HCT116 (cell line): ENCODE data around the gene MIB2. TPM values are rescaled to one million over a fixed set of nuclear protein-coding genes. Genes with fewer than 3 reads are reported as not detected.

Experiments
- ATAC-seq: fragments of 200-7000 bp; cut with Tn5 transposase; 2 replicates; pipeline ENCODE4 v1.9.1; 2020; ENCODE audit warnings: mild to moderate bottlenecking, moderate library complexity
- BruUV-seq: library from RNA; stranded (reverse); fragments of 400-500 nt; replicated peaks from 2 replicates; lab custom pipeline; 2021; lab: Mats Ljungman, UMichigan
- CTCF ChIA-PET: fragments of 300-600 bp; sonication (Branson Sonifier 250); formaldehyde crosslinking; loops from one replicate; lab custom pipeline; 2021; ENCODE audit warnings: antibody characterized with exemption; lab: Charles Lee
- POLR2A ChIA-PET: fragments of 300-600, 350-600 bp; sonication (Branson Sonifier 250); formaldehyde crosslinking; loops from one replicate; lab custom pipeline; 2021; ENCODE audit warnings: antibody characterized with exemption; lab: Charles Lee
- RAD21 ChIA-PET, 2 experiments: fragments of 300-600 bp; sonication (Branson Sonifier 250); formaldehyde crosslinking; loops; one replicate each; lab custom pipeline; 2023; ENCODE audit warnings: low total read pairs in 2 of 2; ENCODE audit not compliant: uncharacterized antibody in 2 of 2, unreplicated experiment in 2 of 2, low non-redundant PET in 1 of 2; lab: Charles Lee
- DNase-seq: peaks from one replicate; pipeline ENCODE4 v3.0.0-alpha.2; 2010; ENCODE audit warnings: low read depth, low spot score
- H2AFZ ChIP-seq: fragments of 200-600 bp; shearing (Covaris generic), sonication (generic); 2 replicates; pipeline ENCODE4 v1.6.1; 2017; ENCODE audit warnings: low read depth, mixed run types, mixed read lengths, antibody characterized with exemption, low read length; ENCODE audit not compliant: poor library complexity, severe bottlenecking
- H3K27ac ChIP-seq: 2 replicates; pipeline ENCODE4 v1.5.1; 2012; ENCODE audit warnings: low read depth, low read length
- H3K27me3 ChIP-seq: fragments of 200-600 bp; sonication (generic); 2 replicates; pipeline ENCODE4 v1.6.1; 2016; ENCODE audit warnings: mixed run types, low read length, mixed read lengths; ENCODE audit not compliant: insufficient read depth
- H3K36me3 ChIP-seq, 2 experiments: fragments of 200-500 bp in 1 of 2; fragments of 200-600 bp in 1 of 2; sonication (Bioruptor generic) in 1 of 2; sonication (generic) in 1 of 2; 2 replicates each; pipeline versions ENCODE4 v1.5.1 to v1.6.1; 2014 to 2016; ENCODE audit warnings: low read length in 2 of 2, inconsistent platforms in 1 of 2, mixed read lengths in 1 of 2, mixed run types in 1 of 2; ENCODE audit not compliant: insufficient read depth in 2 of 2, control insufficient read depth in 1 of 2
- H3K4me1 ChIP-seq, 2 experiments: fragments of 200-600 bp in 1 of 2; sonication (generic) in 1 of 2; 2 replicates each; pipeline versions ENCODE4 v1.5.1 to v1.6.1; 2012 to 2017; ENCODE audit warnings: low read length in 2 of 2, inconsistent platforms in 1 of 2, mild to moderate bottlenecking in 1 of 2, mixed read lengths in 1 of 2, mixed run types in 1 of 2, moderate library complexity in 1 of 2; ENCODE audit not compliant: insufficient read depth in 2 of 2, control insufficient read depth in 1 of 2
- H3K4me2 ChIP-seq: fragments of 200-600 bp; sonication (generic); 2 replicates; pipeline ENCODE4 v1.6.1; 2017; ENCODE audit warnings: mixed run types, low read length, mixed read lengths
- H3K4me3 ChIP-seq, 2 experiments: fragments of 200-600 bp in 1 of 2; sonication (generic) in 1 of 2; replicated peaks in 1 of 2; 2 replicates each; pipeline ENCODE4 v1.5.1; 2011 to 2016; ENCODE audit warnings: low read length in 2 of 2, control low read depth in 1 of 2, low read depth in 1 of 2, mild to moderate bottlenecking in 1 of 2, mixed read lengths in 1 of 2, mixed run types in 1 of 2
- H3K79me2 ChIP-seq: fragments of 200-600 bp; sonication (generic); 2 replicates; pipeline ENCODE4 v1.6.1; 2017; ENCODE audit warnings: mild to moderate bottlenecking, mixed run types, low read length, moderate library complexity, mixed read lengths; ENCODE audit not compliant: insufficient read depth
- H3K9ac ChIP-seq: fragments of 200-600 bp; sonication (generic); 2 replicates; pipeline ENCODE4 v1.6.1; 2016; ENCODE audit warnings: low read length, mixed read lengths
- H3K9me2 ChIP-seq: fragments of 200-600 bp; sonication (generic), shearing (Covaris generic); 2 replicates; pipeline ENCODE4 v1.6.1; 2017; ENCODE audit warnings: mixed run types, mild to moderate bottlenecking, moderate library complexity; ENCODE audit not compliant: insufficient read depth
- H3K9me3 ChIP-seq, 2 experiments: fragments of 200-500 bp in 1 of 2; fragments of 200-600 bp in 1 of 2; sonication (Bioruptor generic) in 1 of 2; sonication (generic) in 1 of 2; 2 replicates each; pipeline ENCODE4 v1.6.1; 2014 to 2017; ENCODE audit warnings: low read length in 2 of 2, mixed read lengths in 2 of 2, inconsistent platforms in 1 of 2, low read depth in 1 of 2, mild to moderate bottlenecking in 1 of 2, mixed run types in 1 of 2, moderate library complexity in 1 of 2; ENCODE audit not compliant: control insufficient read depth in 1 of 2, insufficient read depth in 1 of 2
- H4K20me1 ChIP-seq: fragments of 200-600 bp; sonication (generic), shearing (Covaris generic); 2 replicates; pipeline ENCODE4 v1.6.1; 2017; ENCODE audit warnings: mixed run types, mild to moderate bottlenecking, moderate library complexity; ENCODE audit not compliant: insufficient read depth
- POLR2AphosphoS5 ChIP-seq: IDR thresholded peaks from 2 replicates; pipeline ENCODE4 v1.6.1; 2011; ENCODE audit warnings: mild to moderate bottlenecking, low read depth, low read length, moderate library complexity
- SIN3A ChIP-seq: IDR thresholded peaks from 2 replicates; pipeline ENCODE4 v1.6.1; 2012; ENCODE audit warnings: low read depth
- SP1 ChIP-seq: IDR thresholded peaks from 2 replicates; pipeline ENCODE4 v1.6.1; 2012; ENCODE audit warnings: low read depth
- YY1 ChIP-seq: IDR thresholded peaks from 2 replicates; pipeline ENCODE4 v1.6.1; 2011; ENCODE audit warnings: low read length, low read depth, moderate library complexity, mild to moderate bottlenecking; ENCODE audit not compliant: insufficient replicate concordance; ENCODE audit errors: extremely low read depth
- intact Hi-C: fragments of 100-400 bp; cut with micrococcal nuclease; formaldehyde crosslinking; loops from 2 replicates; pipeline ENCODE4 v1.10.0; 2022
- total RNA-seq: library from RNA; stranded (reverse); gene quantifications from one replicate; pipeline ENCODE4 v1.2.1, GENCODE V29; 2021; ENCODE audit not compliant: unreplicated experiment
- TF ChIP-seq, protein P1 (sequence below): IDR thresholded peaks from 2 replicates; pipeline ENCODE4 v1.6.1; 2011; ENCODE audit warnings: mild to moderate bottlenecking, low read length, moderate library complexity; ENCODE audit not compliant: insufficient replicate concordance; ENCODE audit errors: extremely low read depth

Gene MIB2
- total RNA-seq, 1 experiment from 2014 or later: 194 TPM

DNA sequence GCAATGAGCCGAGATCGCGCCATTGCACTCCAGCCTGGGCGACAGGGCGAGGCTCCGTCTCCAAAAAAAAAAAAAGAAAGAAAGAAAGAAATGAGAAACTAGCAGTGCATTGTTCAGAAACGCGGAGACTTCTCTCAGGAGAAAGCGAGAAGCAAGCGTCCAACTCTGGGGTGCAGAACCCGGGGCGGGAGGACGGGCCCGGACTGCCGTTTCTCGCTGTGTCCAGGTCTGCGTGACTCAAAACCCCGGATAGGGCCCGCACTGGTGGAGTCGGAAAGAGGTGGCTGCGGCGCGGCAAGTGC is 395 bp upstream of the MIB2 start:
- DNase-seq (no peak), ATAC-seq (no peak)
- ChIA-PET RAD21 (interaction anchor here in 1 of 2 experiments (1.1 kb wide), 1 partner anchor 14 kb away, joined by 4 read pairs; no protein-coding TSS in a partner anchor), POLR2A (interaction anchor here (0.8 to 3.3 kb wide), 3 partner anchors 12 to 39 kb away, joined by 3 to 15 read pairs (median 3); no protein-coding TSS in a partner anchor), CTCF (interaction anchor here (1.0 kb wide), 1 partner anchor 14 kb away, joined by 6 read pairs; no protein-coding TSS in a partner anchor)
- intact Hi-C loops: loop anchor here (10.0 kb wide), 1 partner anchor 270 kb away; the partner anchor contains the start of gene DVL1
- no TSS peak for BruUV-seq
- H3K36me3 ChIP-seq: peaks cover 0 to 3% of the 10 kb centered on the region in 2 experiments; a peak in 1 of 4 replicates
- no peaks in the 10 kb centered on the region for H3K9me3 ChIP-seq
- H3K9me2 ChIP-seq: no peaks in the 10 kb centered on the region
- peaks cover 11 to 26% of the 10 kb centered on the region in 2 experiments; a peak in 3 of 4 replicates for H3K4me1 ChIP-seq
- H3K27ac ChIP-seq: peak overlapping the region; percentile 54
- peak overlapping the region; percentile 85 to 86 for H3K4me3 ChIP-seq
- peak overlapping the region; percentile 90 for H3K9ac ChIP-seq
- peak overlapping the region; percentile 97 for H3K4me2 ChIP-seq
- peaks cover 9% of the 10 kb centered on the region; the same call in 1 of the 2 replicates for H3K79me2 ChIP-seq
- H4K20me1 ChIP-seq: 0 out of 2 replicates have a peak, but pooled peaks cover 3% of the 10 kb centered on the region
- TF ChIP-seq SP1 (no peak), POLR2AphosphoS5 (no peak), SIN3A (0 out of 2 replicates have a peak, but pooled peaks have one; percentile 29), YY1 (no peak)
- TF ChIP-seq, protein P1, sequence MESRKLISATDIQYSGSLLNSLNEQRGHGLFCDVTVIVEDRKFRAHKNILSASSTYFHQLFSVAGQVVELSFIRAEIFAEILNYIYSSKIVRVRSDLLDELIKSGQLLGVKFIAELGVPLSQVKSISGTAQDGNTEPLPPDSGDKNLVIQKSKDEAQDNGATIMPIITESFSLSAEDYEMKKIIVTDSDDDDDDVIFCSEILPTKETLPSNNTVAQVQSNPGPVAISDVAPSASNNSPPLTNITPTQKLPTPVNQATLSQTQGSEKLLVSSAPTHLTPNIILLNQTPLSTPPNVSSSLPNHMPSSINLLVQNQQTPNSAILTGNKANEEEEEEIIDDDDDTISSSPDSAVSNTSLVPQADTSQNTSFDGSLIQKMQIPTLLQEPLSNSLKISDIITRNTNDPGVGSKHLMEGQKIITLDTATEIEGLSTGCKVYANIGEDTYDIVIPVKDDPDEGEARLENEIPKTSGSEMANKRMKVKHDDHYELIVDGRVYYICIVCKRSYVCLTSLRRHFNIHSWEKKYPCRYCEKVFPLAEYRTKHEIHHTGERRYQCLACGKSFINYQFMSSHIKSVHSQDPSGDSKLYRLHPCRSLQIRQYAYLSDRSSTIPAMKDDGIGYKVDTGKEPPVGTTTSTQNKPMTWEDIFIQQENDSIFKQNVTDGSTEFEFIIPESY: no peak
- H2AFZ ChIP-seq: no peak overlapping the region
- no peaks in the 10 kb centered on the region for H3K27me3 ChIP-seq
